ENCODE measurements around the gene NCS1.

DNA sequence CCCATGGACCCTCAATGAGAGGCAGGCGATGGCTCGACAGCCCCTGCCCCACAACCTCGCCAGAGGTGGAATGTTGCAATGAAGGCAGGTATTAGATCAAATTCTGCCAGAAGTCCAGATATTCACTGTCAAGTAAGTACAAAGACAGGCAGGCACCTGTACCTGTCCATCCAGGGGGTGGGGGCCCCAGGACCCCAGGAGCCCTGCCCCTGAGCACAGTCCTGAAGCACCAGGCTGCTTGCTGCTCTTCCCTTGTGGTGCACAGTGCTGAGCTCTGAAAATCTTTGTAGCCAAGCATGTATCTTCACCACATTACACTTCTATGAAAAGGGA lies 67.1 kb downstream of the NCS1 start:
- TF ChIP-seq POLR2A (IDR thresholded peaks at IDR 0.05) (no peak), POLR2AphosphoS5 (IDR thresholded peaks at IDR 0.05) (no peak)
- TF ChIP-seq, protein P1, sequence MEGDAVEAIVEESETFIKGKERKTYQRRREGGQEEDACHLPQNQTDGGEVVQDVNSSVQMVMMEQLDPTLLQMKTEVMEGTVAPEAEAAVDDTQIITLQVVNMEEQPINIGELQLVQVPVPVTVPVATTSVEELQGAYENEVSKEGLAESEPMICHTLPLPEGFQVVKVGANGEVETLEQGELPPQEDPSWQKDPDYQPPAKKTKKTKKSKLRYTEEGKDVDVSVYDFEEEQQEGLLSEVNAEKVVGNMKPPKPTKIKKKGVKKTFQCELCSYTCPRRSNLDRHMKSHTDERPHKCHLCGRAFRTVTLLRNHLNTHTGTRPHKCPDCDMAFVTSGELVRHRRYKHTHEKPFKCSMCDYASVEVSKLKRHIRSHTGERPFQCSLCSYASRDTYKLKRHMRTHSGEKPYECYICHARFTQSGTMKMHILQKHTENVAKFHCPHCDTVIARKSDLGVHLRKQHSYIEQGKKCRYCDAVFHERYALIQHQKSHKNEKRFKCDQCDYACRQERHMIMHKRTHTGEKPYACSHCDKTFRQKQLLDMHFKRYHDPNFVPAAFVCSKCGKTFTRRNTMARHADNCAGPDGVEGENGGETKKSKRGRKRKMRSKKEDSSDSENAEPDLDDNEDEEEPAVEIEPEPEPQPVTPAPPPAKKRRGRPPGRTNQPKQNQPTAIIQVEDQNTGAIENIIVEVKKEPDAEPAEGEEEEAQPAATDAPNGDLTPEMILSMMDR (IDR thresholded peaks at IDR 0.05), result no peak

Data from gastroesophageal sphincter (tissue), 3 donors.